ENCODE results near the gene ESRRA.
A peak's percentile ranks its signal among the peaks of the same experiment; 100 is the strongest.

DNA sequence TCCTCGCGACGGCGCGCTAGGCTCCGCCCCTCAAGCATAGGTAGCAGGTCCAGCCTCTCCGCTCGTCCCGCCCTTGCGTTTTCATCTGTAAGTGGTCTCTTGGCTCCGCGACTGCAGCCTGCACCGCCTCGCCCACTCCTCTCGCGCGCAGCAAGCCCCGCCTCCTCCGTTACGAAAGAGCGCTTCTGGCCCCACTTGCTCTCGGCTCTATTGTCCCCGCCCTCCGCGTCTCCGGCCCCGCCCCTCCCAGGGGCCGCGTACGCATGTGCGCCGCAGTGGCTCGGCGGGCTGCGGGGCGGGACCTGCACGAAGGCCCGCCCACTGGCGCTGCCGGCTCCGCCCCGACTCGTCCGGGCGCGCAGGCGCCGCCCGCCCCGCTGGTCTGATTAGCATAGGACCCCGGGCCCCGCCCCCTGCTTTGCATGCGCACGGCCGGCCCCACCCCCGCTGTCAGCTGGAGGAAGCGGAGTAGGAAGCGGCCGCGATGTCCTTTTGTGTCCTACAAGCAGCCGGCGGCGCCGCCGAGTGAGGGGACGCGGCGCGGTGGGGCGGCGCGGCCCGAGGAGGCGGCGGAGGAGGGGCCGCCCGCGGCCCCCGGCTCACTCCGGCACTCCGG, at the start of gene ESRRA:
- TF ChIP-seq RCOR1 (IDR thresholded peaks at IDR 0.05; ENCODE audit: low read depth, low read length) (no peak), MYC (IDR thresholded peaks at IDR 0.05; ENCODE audit: borderline replicate concordance, low read length) (peak; percentile 46), CTCF (IDR thresholded peaks at IDR 0.05) (no peak), ZFP36 (IDR thresholded peaks at IDR 0.05; ENCODE audit: borderline replicate concordance, partially characterized antibody) (no peak), RFX5 (IDR thresholded peaks at IDR 0.05) (no peak), POLR2A (IDR thresholded peaks at IDR 0.05; ENCODE audit: low read length) (peak; percentile 20; the same call in 1 of the 2 replicates), CEBPB (IDR thresholded peaks at IDR 0.05) (peak in 1 of 2 experiments; percentile 77; a peak in 2 of 4 replicates), REST (IDR thresholded peaks at IDR 0.05) (no peak)
- TF ChIP-seq, protein P1, sequence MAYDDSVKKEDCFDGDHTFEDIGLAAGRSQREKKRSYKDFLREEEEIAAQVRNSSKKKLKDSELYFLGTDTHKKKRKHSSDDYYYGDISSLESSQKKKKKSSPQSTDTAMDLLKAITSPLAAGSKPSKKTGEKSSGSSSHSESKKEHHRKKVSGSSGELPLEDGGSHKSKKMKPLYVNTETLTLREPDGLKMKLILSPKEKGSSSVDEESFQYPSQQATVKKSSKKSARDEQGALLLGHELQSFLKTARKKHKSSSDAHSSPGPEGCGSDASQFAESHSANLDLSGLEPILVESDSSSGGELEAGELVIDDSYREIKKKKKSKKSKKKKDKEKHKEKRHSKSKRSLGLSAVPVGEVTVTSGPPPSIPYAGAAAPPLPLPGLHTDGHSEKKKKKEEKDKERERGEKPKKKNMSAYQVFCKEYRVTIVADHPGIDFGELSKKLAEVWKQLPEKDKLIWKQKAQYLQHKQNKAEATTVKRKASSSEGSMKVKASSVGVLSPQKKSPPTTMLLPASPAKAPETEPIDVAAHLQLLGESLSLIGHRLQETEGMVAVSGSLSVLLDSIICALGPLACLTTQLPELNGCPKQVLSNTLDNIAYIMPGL (CRISPR knock-in tag; IDR thresholded peaks at IDR 0.05; ENCODE audit: borderline replicate concordance) = no peak

Measured in A549 (cell line).